ENCODE results near the gene SEC31A.
"Not testable (repeated sequence)": the region's sequence is repeated elsewhere in the genome, so short reads cannot be mapped to it uniquely, and the experiment has no call there.

Gene SEC31A

GRCh38 chr4:82833696-82834313 lies 57.1 kb downstream of the SEC31A start:
- no peaks in the 10 kb centered on the region for H3K27me3 ChIP-seq (ENCODE audit: control insufficient read depth in 1 of 2, insufficient read depth in 2 of 2, low read length in 2 of 2)
- no peaks in the 10 kb centered on the region for H3K9me3 ChIP-seq (ENCODE audit: control insufficient read depth in 2 of 2, low read length in 2 of 2)
- peaks cover 14 to 16% of the 10 kb centered on the region in 2 donors for H3K36me3 ChIP-seq (ENCODE audit: control insufficient read depth in 2 of 2, insufficient read depth in 2 of 2, low read length in 2 of 2)
- no peak overlapping the region for H3K9ac ChIP-seq (ENCODE audit: low read length in 2 of 2)
- H3K4me1 ChIP-seq (ENCODE audit: control insufficient read depth, insufficient read depth, low read length), result peaks cover 3% of the 10 kb centered on the region
- H3K4me3 ChIP-seq (ENCODE audit: low read length in 2 of 2), result no peak overlapping the region
- H3K27ac ChIP-seq (ENCODE audit: low read length), result no peak overlapping the region

GRCh38 chr4:82833060-82833459 lies 57.9 kb downstream of the SEC31A start:
- not testable (repeated sequence) for H3K4me3 ChIP-seq (ENCODE audit: low read length in 2 of 2); H3K9me3 ChIP-seq (ENCODE audit: control insufficient read depth in 2 of 2, low read length in 2 of 2); H3K4me1 ChIP-seq (ENCODE audit: control insufficient read depth, insufficient read depth, low read length); H3K27me3 ChIP-seq (ENCODE audit: control insufficient read depth in 1 of 2, insufficient read depth in 2 of 2, low read length in 2 of 2); H3K9ac ChIP-seq (ENCODE audit: low read length in 2 of 2); H3K27ac ChIP-seq (ENCODE audit: low read length)
- H3K36me3 ChIP-seq (ENCODE audit: control insufficient read depth in 2 of 2, insufficient read depth in 2 of 2, low read length in 2 of 2), result peaks cover 18 to 20% of the 10 kb centered on the region in 2 donors

GRCh38 chr4:82825425-82825824 lies 65.5 kb downstream of the SEC31A start:
- no peaks in the 10 kb centered on the region for H3K27me3 ChIP-seq (ENCODE audit: control insufficient read depth in 1 of 2, insufficient read depth in 2 of 2, low read length in 2 of 2)
- no peak overlapping the region for H3K27ac ChIP-seq (ENCODE audit: low read length)
- H3K9me3 ChIP-seq (ENCODE audit: control insufficient read depth in 2 of 2, low read length in 2 of 2), result no peaks in the 10 kb centered on the region
- H3K9ac ChIP-seq (ENCODE audit: low read length in 2 of 2), result no peak overlapping the region
- no peak overlapping the region for H3K4me3 ChIP-seq (ENCODE audit: low read length in 2 of 2)
- H3K36me3 ChIP-seq (ENCODE audit: control insufficient read depth in 2 of 2, insufficient read depth in 2 of 2, low read length in 2 of 2), result peaks cover 51 to 52% of the 10 kb centered on the region in 2 donors
- no peaks in the 10 kb centered on the region for H3K4me1 ChIP-seq (ENCODE audit: control insufficient read depth, insufficient read depth, low read length)

GRCh38 chr4:82823062-82823461 lies 67.9 kb downstream of the SEC31A start:
- Histone ChIP-seq H3K9ac (ENCODE audit: low read length in 2 of 2) (no peak overlapping the region), H3K9me3 (ENCODE audit: control insufficient read depth in 2 of 2, low read length in 2 of 2) (no peaks in the 10 kb centered on the region), H3K36me3 (ENCODE audit: control insufficient read depth in 2 of 2, insufficient read depth in 2 of 2, low read length in 2 of 2) (peaks cover 56 to 58% of the 10 kb centered on the region in 2 donors), H3K27ac (ENCODE audit: low read length) (no peak overlapping the region), H3K4me3 (ENCODE audit: low read length in 2 of 2) (no peak overlapping the region), H3K27me3 (ENCODE audit: control insufficient read depth in 1 of 2, insufficient read depth in 2 of 2, low read length in 2 of 2) (no peaks in the 10 kb centered on the region), H3K4me1 (ENCODE audit: control insufficient read depth, insufficient read depth, low read length) (no peaks in the 10 kb centered on the region)

GRCh38 chr4:82820689-82821088 lies 70.3 kb downstream of the SEC31A start:
- H3K9me3 ChIP-seq (ENCODE audit: control insufficient read depth in 2 of 2, low read length in 2 of 2), result no peaks in the 10 kb centered on the region
- no peaks in the 10 kb centered on the region for H3K4me1 ChIP-seq (ENCODE audit: control insufficient read depth, insufficient read depth, low read length)
- H3K27me3 ChIP-seq (ENCODE audit: control insufficient read depth in 1 of 2, insufficient read depth in 2 of 2, low read length in 2 of 2), result no peaks in the 10 kb centered on the region
- H3K9ac ChIP-seq (ENCODE audit: low read length in 2 of 2), result no peak overlapping the region
- H3K36me3 ChIP-seq (ENCODE audit: control insufficient read depth in 2 of 2, insufficient read depth in 2 of 2, low read length in 2 of 2), result peaks cover 50 to 54% of the 10 kb centered on the region in 2 donors
- H3K27ac ChIP-seq (ENCODE audit: low read length), result no peak overlapping the region
- H3K4me3 ChIP-seq (ENCODE audit: low read length in 2 of 2), result no peak overlapping the region

GRCh38 chr4:82818664-82819662 lies 72.0 kb downstream of the SEC31A start:
- no peaks in the 10 kb centered on the region for H3K4me1 ChIP-seq (ENCODE audit: control insufficient read depth, insufficient read depth, low read length)
- H3K27ac ChIP-seq (ENCODE audit: low read length), result no peak overlapping the region
- H3K27me3 ChIP-seq (ENCODE audit: control insufficient read depth in 1 of 2, insufficient read depth in 2 of 2, low read length in 2 of 2), result no peaks in the 10 kb centered on the region
- peaks cover 40 to 41% of the 10 kb centered on the region in 2 donors for H3K36me3 ChIP-seq (ENCODE audit: control insufficient read depth in 2 of 2, insufficient read depth in 2 of 2, low read length in 2 of 2)
- H3K4me3 ChIP-seq (ENCODE audit: low read length in 2 of 2), result no peak overlapping the region
- no peak overlapping the region for H3K9ac ChIP-seq (ENCODE audit: low read length in 2 of 2)
- H3K9me3 ChIP-seq (ENCODE audit: control insufficient read depth in 2 of 2, low read length in 2 of 2), result no peaks in the 10 kb centered on the region

- not testable (repeated sequence) for H3K27me3 ChIP-seq (ENCODE audit: control insufficient read depth in 1 of 2, insufficient read depth in 2 of 2, low read length in 2 of 2); H3K4me3 ChIP-seq (ENCODE audit: low read length in 2 of 2); H3K27ac ChIP-seq (ENCODE audit: low read length); H3K4me1 ChIP-seq (ENCODE audit: control insufficient read depth, insufficient read depth, low read length); H3K9me3 ChIP-seq (ENCODE audit: control insufficient read depth in 2 of 2, low read length in 2 of 2); H3K9ac ChIP-seq (ENCODE audit: low read length in 2 of 2)
- H3K36me3 ChIP-seq (ENCODE audit: control insufficient read depth in 2 of 2, insufficient read depth in 2 of 2, low read length in 2 of 2), result peaks cover 25 to 26% of the 10 kb centered on the region in 2 donors
Measured at GRCh38 chr4:82816874-82817273, 74.1 kb downstream of the SEC31A start.

GRCh38 chr4:82814034-82814433 lies 76.9 kb downstream of the SEC31A start:
- Histone ChIP-seq H3K27ac (ENCODE audit: low read length) (no peak overlapping the region), H3K4me1 (ENCODE audit: control insufficient read depth, insufficient read depth, low read length) (no peaks in the 10 kb centered on the region), H3K36me3 (ENCODE audit: control insufficient read depth in 2 of 2, insufficient read depth in 2 of 2, low read length in 2 of 2) (peaks cover 10 to 15% of the 10 kb centered on the region in 2 donors), H3K9me3 (ENCODE audit: control insufficient read depth in 2 of 2, low read length in 2 of 2) (no peaks in the 10 kb centered on the region), H3K9ac (ENCODE audit: low read length in 2 of 2) (no peak overlapping the region), H3K4me3 (ENCODE audit: low read length in 2 of 2) (no peak overlapping the region), H3K27me3 (ENCODE audit: control insufficient read depth in 1 of 2, insufficient read depth in 2 of 2, low read length in 2 of 2) (no peaks in the 10 kb centered on the region)

- Histone ChIP-seq H3K36me3 (ENCODE audit: control insufficient read depth in 2 of 2, insufficient read depth in 2 of 2, low read length in 2 of 2) (peaks cover 0 to 1% of the 10 kb centered on the region in 2 donors), H3K9me3 (ENCODE audit: control insufficient read depth in 2 of 2, low read length in 2 of 2) (no peaks in the 10 kb centered on the region), H3K4me3 (ENCODE audit: low read length in 2 of 2) (peak overlapping the region; percentile 3 to 4), H3K27ac (ENCODE audit: low read length) (no peak overlapping the region), H3K9ac (ENCODE audit: low read length in 2 of 2) (peak overlapping the region in 1 of 2 donors; percentile 41), H3K27me3 (ENCODE audit: control insufficient read depth in 1 of 2, insufficient read depth in 2 of 2, low read length in 2 of 2) (no peaks in the 10 kb centered on the region), H3K4me1 (ENCODE audit: control insufficient read depth, insufficient read depth, low read length) (no peaks in the 10 kb centered on the region)
Measured at GRCh38 chr4:82811838-82812341, 79.1 kb downstream of the SEC31A start.

- Histone ChIP-seq H3K27me3 (ENCODE audit: control insufficient read depth in 1 of 2, insufficient read depth in 2 of 2, low read length in 2 of 2) (no peaks in the 10 kb centered on the region), H3K9me3 (ENCODE audit: control insufficient read depth in 2 of 2, low read length in 2 of 2) (no peaks in the 10 kb centered on the region), H3K36me3 (ENCODE audit: control insufficient read depth in 2 of 2, insufficient read depth in 2 of 2, low read length in 2 of 2) (no peaks in the 10 kb centered on the region), H3K27ac (ENCODE audit: low read length) (no peak overlapping the region), H3K9ac (ENCODE audit: low read length in 2 of 2) (no peak overlapping the region), H3K4me1 (ENCODE audit: control insufficient read depth, insufficient read depth, low read length) (no peaks in the 10 kb centered on the region), H3K4me3 (ENCODE audit: low read length in 2 of 2) (no peak overlapping the region)
Measured at GRCh38 chr4:82811392-82811791, 79.6 kb downstream of the SEC31A start.
